ENCODE data around the gene IFNL4. TPM values are rescaled to one million over a fixed set of nuclear protein-coding genes. Genes with fewer than 3 reads are reported as not detected.
A peak's percentile ranks its signal among the peaks of the same experiment; 100 is the strongest.

Gene IFNL4
- total and polyA plus RNA-seq, 8 donors = not detected

GRCh38 chr19:39208175-39208795 is 40.4 kb downstream of the IFNL4 start:
- DNase-seq = no peak
- no peaks in the 10 kb centered on the region for H3K9me3 ChIP-seq
- H3K4me1 ChIP-seq = no peaks in the 10 kb centered on the region
- H3K27me3 ChIP-seq = peaks cover 14 to 31% of the 10 kb centered on the region in 2 donors
- no peaks in the 10 kb centered on the region for H3K36me3 ChIP-seq
- no peak overlapping the region for H3K27ac ChIP-seq
- intact Hi-C loops (cut with DNase I) = no loop called here
- ATAC-seq = no peak
- TF ChIP-seq, protein P1, sequence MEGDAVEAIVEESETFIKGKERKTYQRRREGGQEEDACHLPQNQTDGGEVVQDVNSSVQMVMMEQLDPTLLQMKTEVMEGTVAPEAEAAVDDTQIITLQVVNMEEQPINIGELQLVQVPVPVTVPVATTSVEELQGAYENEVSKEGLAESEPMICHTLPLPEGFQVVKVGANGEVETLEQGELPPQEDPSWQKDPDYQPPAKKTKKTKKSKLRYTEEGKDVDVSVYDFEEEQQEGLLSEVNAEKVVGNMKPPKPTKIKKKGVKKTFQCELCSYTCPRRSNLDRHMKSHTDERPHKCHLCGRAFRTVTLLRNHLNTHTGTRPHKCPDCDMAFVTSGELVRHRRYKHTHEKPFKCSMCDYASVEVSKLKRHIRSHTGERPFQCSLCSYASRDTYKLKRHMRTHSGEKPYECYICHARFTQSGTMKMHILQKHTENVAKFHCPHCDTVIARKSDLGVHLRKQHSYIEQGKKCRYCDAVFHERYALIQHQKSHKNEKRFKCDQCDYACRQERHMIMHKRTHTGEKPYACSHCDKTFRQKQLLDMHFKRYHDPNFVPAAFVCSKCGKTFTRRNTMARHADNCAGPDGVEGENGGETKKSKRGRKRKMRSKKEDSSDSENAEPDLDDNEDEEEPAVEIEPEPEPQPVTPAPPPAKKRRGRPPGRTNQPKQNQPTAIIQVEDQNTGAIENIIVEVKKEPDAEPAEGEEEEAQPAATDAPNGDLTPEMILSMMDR (IDR thresholded peaks at IDR 0.05) = no peak
- H3K4me3 ChIP-seq = no peak overlapping the region

GRCh38 chr19:39207293-39207836 is 41.3 kb downstream of the IFNL4 start:
- no peak overlapping the region for H3K27ac ChIP-seq
- no peaks in the 10 kb centered on the region for H3K4me1 ChIP-seq
- ATAC-seq (no peak), DNase-seq (no peak)
- intact Hi-C loops (cut with DNase I) = no loop called here
- peaks cover 15 to 40% of the 10 kb centered on the region in 2 donors for H3K27me3 ChIP-seq
- H3K9me3 ChIP-seq = no peaks in the 10 kb centered on the region
- no peaks in the 10 kb centered on the region for H3K36me3 ChIP-seq
- TF ChIP-seq, protein P1 (IDR thresholded peaks at IDR 0.05) = no peak
- H3K4me3 ChIP-seq = no peak overlapping the region

DNA sequence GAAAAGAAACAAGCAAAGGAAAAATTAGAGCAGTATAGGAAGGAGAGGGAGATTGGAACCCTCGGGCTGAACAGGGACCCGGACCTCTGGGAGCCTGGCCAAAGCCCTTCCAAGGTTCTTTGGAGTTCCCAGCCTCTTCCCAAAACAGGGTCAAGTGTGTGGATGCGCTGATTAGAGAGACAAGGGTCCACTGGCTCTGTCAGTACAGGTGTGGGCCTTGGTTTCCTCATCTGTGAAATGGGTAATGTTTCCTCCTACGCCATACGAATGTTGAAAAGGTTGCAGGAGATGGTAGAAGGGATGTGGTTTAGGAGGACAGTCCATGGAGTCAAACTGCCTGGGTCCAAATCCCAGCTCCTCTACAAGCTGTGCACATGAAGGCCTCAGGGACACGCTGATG is 42.5 kb downstream of the IFNL4 start:
- no peak overlapping the region for H3K4me3 ChIP-seq
- no peaks in the 10 kb centered on the region for H3K4me1 ChIP-seq
- intact Hi-C loops (cut with DNase I) = no loop called here
- no peaks in the 10 kb centered on the region for H3K9me3 ChIP-seq
- ATAC-seq = no peak
- H3K36me3 ChIP-seq = no peaks in the 10 kb centered on the region
- no peak overlapping the region for H3K27ac ChIP-seq
- DNase-seq = no peak
- peaks cover 15 to 53% of the 10 kb centered on the region in 2 donors for H3K27me3 ChIP-seq
- TF ChIP-seq, protein P1 (IDR thresholded peaks at IDR 0.05) = no peak

- no peak for DNase-seq
- TF ChIP-seq, protein P1 (IDR thresholded peaks at IDR 0.05) = no peak
- Histone ChIP-seq H3K4me3 (no peak overlapping the region), H3K4me1 (no peaks in the 10 kb centered on the region), H3K9me3 (no peaks in the 10 kb centered on the region), H3K27ac (no peak overlapping the region), H3K36me3 (no peaks in the 10 kb centered on the region), H3K27me3 (peaks cover 15 to 60% of the 10 kb centered on the region in 2 donors)
- ATAC-seq = no peak
- intact Hi-C loops (cut with DNase I) = no loop called here
These were observed 43.2 kb downstream of the IFNL4 start for GRCh38 chr19:39205449-39205764.

DNA sequence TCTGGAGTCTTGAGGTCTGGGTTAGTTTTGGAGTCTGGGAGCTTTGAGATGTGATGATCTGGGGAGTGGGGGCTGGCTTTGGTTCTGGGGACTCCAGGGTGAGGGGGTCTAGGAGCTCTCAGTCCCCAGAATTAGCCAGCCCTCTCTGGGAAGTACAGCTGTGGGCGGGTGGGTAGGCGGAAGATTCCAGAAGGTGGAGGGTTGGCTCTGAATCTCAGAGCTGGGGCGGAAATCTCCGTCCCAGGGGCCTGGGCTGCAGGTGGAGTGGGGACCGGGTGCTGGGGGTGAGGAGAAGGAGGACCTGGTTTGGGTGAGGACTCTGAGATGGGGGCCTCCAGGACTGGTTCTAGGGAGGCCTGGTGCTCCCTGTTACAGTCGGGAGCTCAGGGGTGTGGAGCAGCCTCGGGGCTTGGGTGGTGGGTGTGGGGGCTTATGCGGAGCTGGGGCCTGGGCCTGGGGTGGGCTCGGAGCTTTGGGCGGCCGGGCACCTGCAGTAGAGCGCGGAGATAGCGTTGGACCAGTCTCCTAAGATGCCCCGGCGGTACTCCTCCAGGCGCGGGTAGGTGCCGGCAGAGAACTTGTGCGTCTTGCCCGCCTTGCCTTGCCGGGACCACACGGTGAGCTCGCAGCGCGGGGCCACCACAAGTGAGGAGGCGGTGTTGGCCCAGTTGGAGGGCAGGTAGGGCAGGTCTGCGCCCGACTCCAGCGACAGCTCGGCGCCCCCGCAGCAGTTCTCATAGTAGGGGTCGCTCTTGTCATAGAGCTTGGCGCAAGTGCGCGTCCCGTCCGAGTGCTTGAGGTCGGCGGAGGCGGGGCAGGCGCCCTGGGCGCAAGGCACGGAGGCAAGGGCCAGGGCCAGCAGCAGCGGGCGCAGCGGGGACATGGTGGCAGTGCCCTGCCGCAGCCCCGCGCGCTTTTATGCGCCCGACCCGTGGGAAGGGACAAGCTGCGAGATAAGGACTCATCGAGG is 45.0 kb downstream of the IFNL4 start, which contains the start of gene SYCN:
SYCN (minus strand) TSS at position 892 of the 970 bp plus-strand sequence; CDS start at position 883, 9 bp downstream.
- Histone ChIP-seq H3K4me1 (no peaks in the 10 kb centered on the region), H3K4me3 (no peak within 1 kb of the TSS), H3K9me3 (no peaks in the 10 kb centered on the region), H3K36me3 (no peaks in the 10 kb centered on the region), H3K27ac (no peak within 1 kb of the TSS), H3K27me3 (peaks cover 15 to 75% of the 10 kb centered on the region in 2 donors)
- peak; percentile 47 for ATAC-seq
- TF ChIP-seq, protein P1 (IDR thresholded peaks at IDR 0.05) = no peak
- no peak for DNase-seq
- intact Hi-C loops (cut with DNase I) = no loop called here

Measured in left lung (tissue), 10 donors.